GM21528 (cell line): ENCODE results near the gene LUM.
"Not testable (repeated sequence)": the region's sequence is repeated elsewhere in the genome, so short reads cannot be mapped to it uniquely, and the experiment has no call there.

Source experiments
- ATAC-seq: cut with Tn5 transposase; IDR thresholded peaks from one replicate; pipeline ENCODE4 v1.9.1; 2021; ENCODE audit warnings: mild to moderate bottlenecking, moderate library complexity; ENCODE audit not compliant: unreplicated experiment, low FRiP score

LUM gene

DNA sequence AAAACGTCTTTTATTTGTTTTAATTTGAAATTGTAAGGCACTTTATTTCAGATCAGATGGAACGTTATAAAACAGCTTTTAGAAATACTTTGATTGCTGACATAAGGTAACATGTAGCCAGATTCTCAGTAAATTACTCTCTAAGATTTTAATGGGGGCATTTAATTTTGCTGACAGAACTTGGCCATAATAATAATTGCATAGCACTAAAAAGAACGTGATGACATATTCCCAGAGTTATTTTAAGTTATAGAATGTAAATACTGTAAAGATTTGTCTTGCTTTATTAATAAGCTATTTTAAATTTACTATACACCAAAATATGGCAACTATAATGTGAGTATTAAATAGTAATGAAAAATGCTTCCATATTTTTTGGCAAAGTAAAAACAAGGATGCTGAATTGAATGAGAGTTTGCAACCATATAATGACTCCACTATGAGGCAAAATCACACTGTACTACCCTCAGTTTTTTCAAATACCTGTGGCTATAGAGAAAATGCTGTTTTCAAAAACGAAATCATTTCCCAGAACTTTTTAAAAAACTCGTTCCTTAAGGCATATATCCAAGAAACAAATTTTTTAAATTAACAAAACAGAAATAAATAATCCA is 876 bp downstream of the LUM start:
- ATAC-seq = no peak

- ATAC-seq = no peak
These were observed 1.5 kb downstream of the LUM start for GRCh38 chr12:91109581-91110310.

DNA sequence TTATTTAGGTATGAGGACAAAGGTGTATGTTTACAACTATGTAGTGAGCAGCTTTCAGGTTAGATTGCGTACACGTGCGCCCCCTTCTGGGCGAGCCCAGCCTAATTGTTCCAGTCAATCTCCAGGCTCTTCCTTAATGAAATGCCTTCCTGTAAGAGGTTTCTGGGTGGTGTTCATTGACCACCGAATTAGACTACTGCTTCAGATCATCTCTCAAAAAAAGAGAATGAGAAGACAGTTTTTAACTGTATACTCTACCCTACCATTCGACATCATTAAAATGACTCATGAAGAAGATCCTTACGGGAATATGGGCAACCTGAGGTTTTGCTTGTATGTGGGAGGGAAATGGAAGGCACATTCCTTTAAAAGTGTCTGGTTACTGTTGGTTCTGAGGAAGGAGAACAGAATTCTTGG is 2.1 kb downstream of the LUM start:
- peak; percentile 75 for ATAC-seq

- ATAC-seq = no peak
These were observed 3.0 kb downstream of the LUM start for GRCh38 chr12:91108196-91108755.

- ATAC-seq = no peak
These were observed 5.0 kb downstream of the LUM start for GRCh38 chr12:91106283-91106682.

DNA sequence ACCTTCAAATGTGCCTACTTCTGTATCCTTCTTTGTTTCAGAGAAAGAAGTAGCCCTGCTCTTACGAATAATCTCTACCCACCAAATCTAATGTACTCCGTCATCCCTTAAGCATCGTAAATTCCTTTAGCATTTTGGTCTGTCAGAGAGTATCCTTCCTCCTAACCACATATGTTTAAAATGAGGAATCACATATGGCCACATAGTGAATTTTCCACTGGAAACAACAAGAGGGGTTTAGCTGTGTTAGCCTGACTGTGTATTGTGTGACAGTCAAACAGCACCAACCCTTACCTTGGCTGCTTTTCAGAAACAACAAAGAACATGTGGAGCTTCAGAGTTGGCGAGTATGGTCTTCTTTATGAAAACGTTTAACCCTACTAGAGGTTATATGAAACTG is 5.5 kb downstream of the LUM start:
- no peak for ATAC-seq

DNA sequence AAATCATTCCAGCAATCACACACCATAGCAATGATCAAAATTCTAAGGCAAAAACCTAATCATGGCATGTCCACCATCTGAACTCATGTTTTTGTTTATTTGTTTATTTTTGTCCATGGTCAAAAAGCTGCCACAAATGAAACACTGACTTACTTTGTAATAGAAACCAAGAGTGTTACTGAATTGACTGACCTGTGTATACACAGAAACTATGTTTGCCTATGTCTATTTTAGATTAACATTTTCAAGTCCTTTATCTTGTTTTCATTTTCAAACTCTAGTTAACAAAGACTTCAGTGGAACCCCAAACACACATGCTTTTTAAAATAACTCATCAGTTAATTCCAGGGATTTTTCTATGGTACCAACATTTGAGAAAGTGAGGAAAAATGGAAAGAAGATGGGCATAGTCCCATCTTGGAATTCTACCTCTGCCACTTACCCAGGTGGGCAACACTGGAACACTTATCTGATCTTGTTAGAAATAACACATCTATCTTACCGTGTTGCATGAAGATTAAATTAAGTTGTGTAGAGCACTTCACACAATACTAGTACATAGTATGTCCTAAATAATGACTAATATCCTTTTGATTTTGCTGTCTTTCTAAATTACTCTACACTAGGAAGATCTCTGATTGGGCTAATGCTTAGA is 6.4 kb downstream of the LUM start:
- ATAC-seq = peak; percentile 59

GRCh38 chr12:91103624-91104023 is 7.7 kb downstream of the LUM start:
- no peak for ATAC-seq

- ATAC-seq = no peak
These were observed 8.2 kb downstream of the LUM start for GRCh38 chr12:91103101-91103500.

- no peak for ATAC-seq
These were observed 10.4 kb downstream of the LUM start for GRCh38 chr12:91100906-91101305.

GRCh38 chr12:91099836-91100235 is 11.5 kb downstream of the LUM start:
- ATAC-seq = no peak

- no peak for ATAC-seq
These were observed 12.0 kb downstream of the LUM start for GRCh38 chr12:91099341-91099740.

DNA sequence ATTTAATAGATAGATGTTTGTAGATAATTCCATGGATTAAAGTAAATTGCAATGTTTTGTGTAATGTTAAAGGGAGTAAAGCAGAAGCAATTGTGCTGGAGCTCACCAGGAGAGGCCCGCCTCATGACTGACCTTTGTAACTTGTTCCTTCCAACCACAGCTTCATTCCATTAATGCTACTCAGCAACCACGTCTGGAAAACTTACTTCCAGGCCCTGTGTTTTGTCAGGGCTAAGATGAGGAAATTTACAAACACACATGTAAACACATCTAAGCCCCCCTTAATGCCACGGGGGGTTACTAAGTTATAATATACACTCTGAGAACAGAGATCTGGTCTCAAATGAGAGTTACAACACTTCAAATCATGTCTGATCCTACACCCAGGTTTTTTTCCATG is 12.4 kb downstream of the LUM start:
- no peak for ATAC-seq

- ATAC-seq = no peak
These were observed 12.8 kb downstream of the LUM start for GRCh38 chr12:91098461-91098860.

DNA sequence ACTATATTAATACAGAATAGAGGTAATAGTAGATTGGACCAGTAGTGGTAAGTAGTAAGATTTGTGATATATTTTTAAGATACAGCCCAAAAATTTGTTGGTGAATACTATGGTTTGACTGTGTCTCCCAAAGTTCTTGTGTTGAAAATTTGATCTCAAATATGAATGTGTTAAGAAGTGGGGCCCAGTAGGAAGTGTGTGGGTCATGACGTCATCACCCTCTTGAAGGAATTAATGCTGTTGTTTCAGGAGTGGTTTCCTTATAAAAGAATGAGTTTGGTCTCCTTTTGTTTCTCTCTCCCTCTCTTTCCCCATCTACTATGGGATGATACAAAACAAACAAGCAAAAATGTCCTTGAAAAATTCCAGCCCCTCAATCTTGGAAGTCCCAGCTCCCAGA is 16.3 kb downstream of the LUM start:
- ATAC-seq = no peak

- no peak for ATAC-seq
These were observed 17.1 kb downstream of the LUM start for GRCh38 chr12:91094032-91094662.

DNA sequence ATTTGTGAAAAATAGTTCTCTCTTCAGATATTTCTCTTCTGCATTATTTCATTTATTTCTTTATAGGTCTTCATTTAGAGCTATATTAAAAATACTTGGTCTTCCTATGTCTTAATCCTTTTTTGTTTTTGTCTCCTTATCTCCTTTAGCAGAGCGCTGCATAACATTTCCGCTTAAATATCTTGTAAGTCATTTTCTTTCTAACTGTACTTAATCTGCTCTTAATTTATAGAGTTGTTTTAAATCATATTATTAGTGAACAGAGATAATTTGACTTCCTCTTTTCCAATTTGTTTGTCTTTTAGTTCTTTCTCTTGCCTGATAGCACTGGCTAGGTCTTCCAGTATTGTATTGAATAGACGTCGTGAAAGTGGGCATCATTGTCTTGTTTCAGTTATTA is 18.0 kb downstream of the LUM start:
- no peak for ATAC-seq

- ATAC-seq = no peak
These were observed 19.2 kb downstream of the LUM start for GRCh38 chr12:91091916-91092715.

- not testable (repeated sequence) for ATAC-seq
These were observed 21.3 kb downstream of the LUM start for GRCh38 chr12:91089953-91090352.

DNA sequence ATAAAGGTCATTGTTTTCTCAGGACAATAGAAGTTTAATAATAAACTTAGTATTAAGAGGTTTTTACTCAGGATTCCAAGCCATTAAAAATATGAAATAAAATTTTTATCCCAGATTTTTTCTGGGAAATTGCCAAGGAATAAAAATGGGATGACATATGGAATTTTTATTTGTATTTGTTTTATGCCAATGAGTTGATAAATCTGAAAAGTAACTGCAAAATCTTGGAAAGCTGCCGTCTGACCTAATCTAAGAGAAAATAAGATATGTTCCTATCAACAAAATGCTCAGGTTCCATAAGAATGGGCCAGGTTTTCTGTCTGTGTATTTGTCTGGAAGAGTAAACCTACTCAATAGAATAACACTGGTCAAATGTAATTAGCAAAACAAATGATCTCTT is 31.3 kb downstream of the LUM start:
- no peak for ATAC-seq
